PFSK-1 (cell line): ENCODE measurements around the gene GIMAP2.

Experiments
- FOXP2 ChIP-seq: optimal IDR thresholded peaks from 2 replicates; pipeline ENCODE3; 2011; ENCODE audit warnings: borderline replicate concordance, control low read depth, inconsistent platforms; ENCODE audit not compliant: insufficient read depth; ENCODE audit errors: extremely low read length, extremely low read depth
- POLR2AphosphoS5 ChIP-seq: IDR thresholded peaks from 2 replicates; pipeline ENCODE4 v1.6.1; 2012; ENCODE audit warnings: low read depth, mild to moderate bottlenecking, control low read depth, low read length, moderate library complexity
- REST ChIP-seq, 2 experiments: IDR thresholded peaks; 2 replicates each; pipeline versions ENCODE4 v1.6.1 to v1.8.0; 2011 to 2012; ENCODE audit warnings: low read depth in 2 of 2, low read length in 2 of 2, control low read depth in 1 of 2, inconsistent platforms in 1 of 2, mild to moderate bottlenecking in 1 of 2, moderate library complexity in 1 of 2; ENCODE audit not compliant: insufficient read depth in 1 of 2
- SIN3A ChIP-seq: IDR thresholded peaks from 2 replicates; pipeline ENCODE4 v1.6.1; 2012; ENCODE audit warnings: mild to moderate bottlenecking, low read length, moderate library complexity, borderline replicate concordance; ENCODE audit not compliant: insufficient read depth
- TAF1 ChIP-seq: IDR thresholded peaks from 2 replicates; pipeline ENCODE4 v1.6.1; 2012; ENCODE audit warnings: low read length, control low read depth, borderline replicate concordance; ENCODE audit not compliant: insufficient read depth

Gene GIMAP2

GRCh38 chr7:150735596-150736358, 50.3 kb downstream of the GIMAP2 start:
- TF ChIP-seq REST (IDR thresholded peaks at IDR 0.05; ENCODE audit: insufficient read depth in 1 of 2, low read depth in 2 of 2, low read length in 2 of 2) (no peak), TAF1 (no peak), SIN3A (no peak), POLR2AphosphoS5 (no peak), FOXP2 (no peak)

- TF ChIP-seq POLR2AphosphoS5, result no peak
- TF ChIP-seq FOXP2, result no peak
- no peak for TF ChIP-seq REST (IDR thresholded peaks at IDR 0.05; ENCODE audit: insufficient read depth in 1 of 2, low read depth in 2 of 2, low read length in 2 of 2)
- TF ChIP-seq SIN3A, result no peak
- no peak for TF ChIP-seq TAF1
Observed at GRCh38 chr7:150736864-150737263, 51.4 kb downstream of the GIMAP2 start.

- TF ChIP-seq SIN3A, result no peak
- TF ChIP-seq FOXP2, result no peak
- TF ChIP-seq POLR2AphosphoS5, result no peak
- TF ChIP-seq TAF1, result no peak
- TF ChIP-seq REST (IDR thresholded peaks at IDR 0.05; ENCODE audit: insufficient read depth in 1 of 2, low read depth in 2 of 2, low read length in 2 of 2), result no peak
Observed at GRCh38 chr7:150737265-150738055, 52.0 kb downstream of the GIMAP2 start, which contains the start of gene GIMAP5. Gene GIMAP5 (plus strand): TSS chr7:150737418. CDS start chr7:150740885, 3,467 bp downstream.

- TF ChIP-seq SIN3A (no peak), POLR2AphosphoS5 (no peak), REST (IDR thresholded peaks at IDR 0.05; ENCODE audit: insufficient read depth in 1 of 2, low read depth in 2 of 2, low read length in 2 of 2) (no peak), FOXP2 (no peak), TAF1 (no peak)
Observed at GRCh38 chr7:150738092-150738491, 52.6 kb downstream of the GIMAP2 start.
